ENCODE measurements around the gene TSPAN11.

DNA sequence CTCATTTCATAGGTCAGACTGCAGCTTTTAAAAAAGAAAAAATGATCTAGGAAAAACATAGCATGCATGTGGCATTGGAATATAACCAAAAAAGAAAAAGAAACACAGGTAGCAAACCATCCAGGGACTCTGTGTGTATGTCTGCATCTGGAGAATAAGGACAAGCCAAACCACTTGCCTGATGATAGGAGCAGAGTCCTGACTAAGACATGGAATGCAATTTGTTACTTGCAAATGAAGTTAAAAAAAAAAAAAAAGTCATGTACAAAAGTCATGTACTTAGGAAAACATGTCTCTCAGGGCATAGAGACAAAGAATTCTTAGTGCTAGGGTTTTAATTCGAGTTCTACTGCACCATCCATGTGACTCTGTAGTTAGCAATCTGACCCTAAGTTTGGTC, 15.9 kb downstream of the TSPAN11 start:
- TF ChIP-seq, protein P1, sequence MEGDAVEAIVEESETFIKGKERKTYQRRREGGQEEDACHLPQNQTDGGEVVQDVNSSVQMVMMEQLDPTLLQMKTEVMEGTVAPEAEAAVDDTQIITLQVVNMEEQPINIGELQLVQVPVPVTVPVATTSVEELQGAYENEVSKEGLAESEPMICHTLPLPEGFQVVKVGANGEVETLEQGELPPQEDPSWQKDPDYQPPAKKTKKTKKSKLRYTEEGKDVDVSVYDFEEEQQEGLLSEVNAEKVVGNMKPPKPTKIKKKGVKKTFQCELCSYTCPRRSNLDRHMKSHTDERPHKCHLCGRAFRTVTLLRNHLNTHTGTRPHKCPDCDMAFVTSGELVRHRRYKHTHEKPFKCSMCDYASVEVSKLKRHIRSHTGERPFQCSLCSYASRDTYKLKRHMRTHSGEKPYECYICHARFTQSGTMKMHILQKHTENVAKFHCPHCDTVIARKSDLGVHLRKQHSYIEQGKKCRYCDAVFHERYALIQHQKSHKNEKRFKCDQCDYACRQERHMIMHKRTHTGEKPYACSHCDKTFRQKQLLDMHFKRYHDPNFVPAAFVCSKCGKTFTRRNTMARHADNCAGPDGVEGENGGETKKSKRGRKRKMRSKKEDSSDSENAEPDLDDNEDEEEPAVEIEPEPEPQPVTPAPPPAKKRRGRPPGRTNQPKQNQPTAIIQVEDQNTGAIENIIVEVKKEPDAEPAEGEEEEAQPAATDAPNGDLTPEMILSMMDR (IDR thresholded peaks at IDR 0.05): no peak
- TF ChIP-seq POLR2A (IDR thresholded peaks at IDR 0.05): no peak

Measured in suprapubic skin (tissue), 3 donors.